H1 (cell line): ENCODE measurements around the gene CCDC152. TPM values are rescaled to one million over a fixed set of nuclear protein-coding genes. Genes with fewer than 3 reads are reported as not detected.

Experiments used
- CTCF ChIA-PET: fragments of 300-600 bp; sonication (Branson Sonifier 250); formaldehyde crosslinking; loops from one replicate; lab custom pipeline; 2021; ENCODE audit not compliant: partially characterized antibody; lab: Charles Lee
- POLR2A ChIA-PET: fragments of 300-600 bp; sonication (Branson Sonifier 250); formaldehyde crosslinking; loops from one replicate; lab custom pipeline; 2021; ENCODE audit warnings: inconsistent platforms; ENCODE audit not compliant: partially characterized antibody; lab: Charles Lee
- DNase-seq, 2 experiments: peaks; one replicate each; pipeline versions ENCODE4 v3.0.0 to v3.0.0-alpha.2; 2010 to 2022; ENCODE audit warnings: low spot score in 2 of 2, low read depth in 1 of 2, mixed read lengths in 1 of 2
- FAIRE-seq: peaks from 2 replicates; lab custom pipeline; 2011; peaks lifted over from hg19 to GRCh38; lab: Jason Lieb, UNC
- H2AFZ ChIP-seq: 2 replicates; pipeline ENCODE4 v1.8.1; 2012; ENCODE audit warnings: low read length, inconsistent platforms
- H2AK5ac ChIP-seq: 2 replicates; pipeline ENCODE4 v1.6.1; 2013; ENCODE audit warnings: low read depth, low read length
- H2BK120ac ChIP-seq: replicated peaks from 2 replicates; pipeline ENCODE3; 2013; ENCODE audit warnings: low read depth, low read length, inconsistent platforms
- H2BK12ac ChIP-seq: 2 replicates; pipeline ENCODE4 v1.6.1; 2013; ENCODE audit warnings: low read depth, low read length
- H2BK15ac ChIP-seq: 2 replicates; pipeline ENCODE4 v1.6.1; 2013; ENCODE audit warnings: low read length
- H2BK20ac ChIP-seq: 2 replicates; pipeline ENCODE4 v1.6.1; 2013; ENCODE audit warnings: low read length
- H2BK5ac ChIP-seq: 2 replicates; pipeline ENCODE4 v1.6.1; 2013; ENCODE audit warnings: low read depth, low read length
- H3K14ac ChIP-seq: 2 replicates; pipeline ENCODE4 v1.6.1; 2013; ENCODE audit warnings: inconsistent platforms; ENCODE audit not compliant: insufficient read length
- H3K18ac ChIP-seq: 2 replicates; pipeline ENCODE4 v1.6.1; 2013; ENCODE audit warnings: low read length; ENCODE audit errors: extremely low read depth
- H3K23ac ChIP-seq: 2 replicates; pipeline ENCODE4 v1.6.1; 2013; ENCODE audit warnings: inconsistent platforms; ENCODE audit not compliant: insufficient read length
- H3K23me2 ChIP-seq: 2 replicates; pipeline ENCODE4 v1.6.1; 2013; ENCODE audit warnings: low read depth, low read length
- H3K27ac ChIP-seq: 2 replicates; pipeline ENCODE4 v1.6.1; 2011; ENCODE audit warnings: low read depth, low read length, inconsistent platforms
- H3K27me3 ChIP-seq, 4 experiments: replicated peaks in 1 of 4; 1 replicate in 1 of 4; 2 replicates in 3 of 4; pipeline versions ENCODE4 v1.6.1 to v1.8.1; 2011 to 2013; ENCODE audit warnings: low read length in 3 of 4, mild to moderate bottlenecking in 3 of 4, inconsistent platforms in 2 of 4, mixed read lengths in 2 of 4, moderate library complexity in 1 of 4; ENCODE audit not compliant: control insufficient read depth in 3 of 4, insufficient read depth in 3 of 4; ENCODE audit errors: extremely low read depth in 1 of 4
- H3K36me3 ChIP-seq, 4 experiments: 2 replicates each; pipeline versions ENCODE4 v1.6.1 to v1.8.1; 2011 to 2013; ENCODE audit warnings: mild to moderate bottlenecking in 4 of 4, low read length in 3 of 4, moderate library complexity in 2 of 4, control low read depth in 1 of 4, inconsistent platforms in 1 of 4; ENCODE audit not compliant: insufficient read depth in 4 of 4, control insufficient read depth in 2 of 4
- H3K4ac ChIP-seq: replicated peaks from 2 replicates; pipeline ENCODE3; 2013; ENCODE audit warnings: low read length, low read depth, mixed read lengths, inconsistent platforms; ENCODE audit not compliant: insufficient read length
- H3K4me1 ChIP-seq, 4 experiments: replicated peaks in 1 of 4; 1 replicate in 1 of 4; 2 replicates in 3 of 4; pipeline versions ENCODE4 v1.6.1 to v1.8.1; 2011 to 2013; ENCODE audit warnings: low read length in 3 of 4, inconsistent platforms in 2 of 4, mixed read lengths in 1 of 4; ENCODE audit not compliant: insufficient read depth in 4 of 4, control insufficient read depth in 3 of 4
- H3K4me2 ChIP-seq, 2 experiments: 2 replicates each; pipeline versions ENCODE4 v1.6.1 to v1.8.1; 2011 to 2013; ENCODE audit warnings: low read depth in 2 of 2, low read length in 2 of 2, control low read depth in 1 of 2, inconsistent platforms in 1 of 2, mild to moderate bottlenecking in 1 of 2; ENCODE audit not compliant: insufficient read depth in 1 of 2
- H3K4me3 ChIP-seq, 4 experiments: fragments of 200-600, 300-600 bp in 1 of 4; sonication (generic), shearing (Covaris generic), sonication (Bioruptor Twin) in 1 of 4; 2 replicates each; pipeline versions ENCODE4 v1.5.1 to v1.8.1; 2011 to 2016; ENCODE audit warnings: low read length in 4 of 4, low read depth in 3 of 4, control low read depth in 2 of 4, inconsistent platforms in 2 of 4, mild to moderate bottlenecking in 2 of 4, mixed read lengths in 1 of 4, moderate library complexity in 1 of 4; ENCODE audit not compliant: insufficient read depth in 2 of 4; ENCODE audit errors: extremely low read depth in 1 of 4
- H3K56ac ChIP-seq: replicated peaks from 2 replicates; pipeline ENCODE3; 2013; ENCODE audit warnings: low read depth, mild to moderate bottlenecking, mixed read lengths, low read length, inconsistent platforms; ENCODE audit not compliant: insufficient read length
- H3K79me1 ChIP-seq: 2 replicates; pipeline ENCODE4 v1.6.1; 2013; ENCODE audit warnings: low read depth, low read length, control low read depth
- H3K79me2 ChIP-seq, 2 experiments: 2 replicates each; pipeline versions ENCODE4 v1.6.1 to v1.8.1; 2012 to 2013; ENCODE audit warnings: low read length in 2 of 2, mild to moderate bottlenecking in 2 of 2, inconsistent platforms in 1 of 2; ENCODE audit not compliant: insufficient read depth in 2 of 2, control insufficient read depth in 1 of 2
- H3K9ac ChIP-seq, 4 experiments: replicated peaks in 1 of 4; 1 replicate in 1 of 4; 2 replicates in 3 of 4; pipeline versions ENCODE4 v1.6.1 to v1.8.1; 2011 to 2013; ENCODE audit warnings: low read depth in 3 of 4, low read length in 3 of 4, control low read depth in 2 of 4, mild to moderate bottlenecking in 2 of 4, moderate library complexity in 2 of 4, inconsistent platforms in 1 of 4; ENCODE audit errors: extremely low read depth in 1 of 4
- H3K9me3 ChIP-seq, 2 experiments: 2 replicates each; pipeline versions ENCODE4 v1.6.1 to v1.8.1; 2012 to 2013; ENCODE audit warnings: mild to moderate bottlenecking in 2 of 2, moderate library complexity in 2 of 2, control low read depth in 1 of 2, inconsistent platforms in 1 of 2, low read depth in 1 of 2, low read length in 1 of 2, mixed read lengths in 1 of 2; ENCODE audit not compliant: insufficient read depth in 2 of 2
- H4K20me1 ChIP-seq, 2 experiments: replicated peaks in 1 of 2; 2 replicates each; pipeline versions ENCODE3 to v1.8.1; 2011 to 2013; ENCODE audit warnings: inconsistent platforms in 2 of 2, low read length in 2 of 2, mild to moderate bottlenecking in 1 of 2; ENCODE audit not compliant: insufficient read depth in 2 of 2, control insufficient read depth in 1 of 2
- H4K5ac ChIP-seq: 2 replicates; pipeline ENCODE4 v1.6.1; 2013; ENCODE audit warnings: low read length, low read depth, mixed read lengths, inconsistent platforms; ENCODE audit not compliant: insufficient read length
- H4K8ac ChIP-seq: 2 replicates; pipeline ENCODE4 v1.8.0; 2013; ENCODE audit warnings: mild to moderate bottlenecking, moderate library complexity, low read length, inconsistent platforms; ENCODE audit not compliant: insufficient read depth; ENCODE audit errors: extremely low read depth
- H4K91ac ChIP-seq: replicated peaks from 2 replicates; pipeline ENCODE3; 2013; ENCODE audit warnings: low read length, mixed read lengths, inconsistent platforms; ENCODE audit not compliant: insufficient read length
- BACH1 ChIP-seq: IDR thresholded peaks from 2 replicates; pipeline ENCODE4 v1.6.1; 2012; ENCODE audit warnings: low read length, improper control_type of control experiment
- EGR1 ChIP-seq: IDR thresholded peaks from 2 replicates; pipeline ENCODE4 v1.6.1; 2011; ENCODE audit warnings: low read depth, low read length, borderline replicate concordance
- EZH2 ChIP-seq: fragments of 200-600 bp; sonication (generic); IDR thresholded peaks from 2 replicates; pipeline ENCODE4 v1.7.1; 2012; ENCODE audit warnings: low read depth, mild to moderate bottlenecking, moderate library complexity, low read length, inconsistent platforms; ENCODE audit not compliant: severe bottlenecking
- GTF2F1 ChIP-seq: IDR thresholded peaks from 2 replicates; pipeline ENCODE4 v1.6.1; 2012; ENCODE audit warnings: low read depth, low read length, improper control_type of control experiment, borderline replicate concordance
- MAFK ChIP-seq: IDR thresholded peaks from 2 replicates; pipeline ENCODE4 v1.6.1; 2012; ENCODE audit warnings: low read depth, mild to moderate bottlenecking, improper control_type of control experiment, low read length
- RBBP5 ChIP-seq: IDR thresholded peaks from 2 replicates; pipeline ENCODE4 v1.7.1; 2012; ENCODE audit warnings: low read depth, mild to moderate bottlenecking, inconsistent platforms, low read length, moderate library complexity, borderline replicate concordance
- RXRA ChIP-seq: IDR thresholded peaks from 2 replicates; pipeline ENCODE4 v1.6.1; 2011; ENCODE audit warnings: low read depth, mild to moderate bottlenecking, low read length, moderate library complexity; ENCODE audit not compliant: insufficient read depth
- SIN3A ChIP-seq, 2 experiments: IDR thresholded peaks in 1 of 2; conservative IDR thresholded peaks in 1 of 2; 2 replicates each; pipeline ENCODE4 v1.6.1; 2011 to 2012; ENCODE audit warnings: low read length in 2 of 2, improper control_type of control experiment in 1 of 2, low read depth in 1 of 2, mild to moderate bottlenecking in 1 of 2
- SIX5 ChIP-seq: IDR thresholded peaks from 2 replicates; pipeline ENCODE4 v1.6.1; 2011; ENCODE audit warnings: mild to moderate bottlenecking, low read depth, low read length
- SUZ12 ChIP-seq: fragments of 200-600 bp; sonication (generic); IDR thresholded peaks from 2 replicates; pipeline ENCODE4 v1.6.1; 2012; ENCODE audit warnings: mild to moderate bottlenecking, inconsistent platforms, low read length, moderate library complexity, mixed read lengths
- YY1 ChIP-seq: IDR thresholded peaks from 2 replicates; pipeline ENCODE4 v1.6.1; 2011; ENCODE audit warnings: low read depth, mild to moderate bottlenecking, low read length
- ZNF274 ChIP-seq: IDR thresholded peaks from 2 replicates; pipeline ENCODE4 v1.7.0; 2012; ENCODE audit warnings: low read length, borderline replicate concordance; ENCODE audit errors: extremely low read depth
- WGBS, 2 experiments: shearing (Covaris generic) in 1 of 2; methylation state at CpG; one replicate each; pipeline versions ENCODE4 v1.1.6 to v1.1.7; 2013 to 2015; ENCODE audit warnings: low lambda C conversion rate in 2 of 2, mixed read lengths in 2 of 2, inconsistent platforms in 1 of 2, low coverage in 1 of 2, missing lambda C conversion rate in 1 of 2; ENCODE audit not compliant: insufficient replicate concordance in 2 of 2, insufficient coverage in 1 of 2, insufficient read length in 1 of 2; ENCODE audit errors: extremely low coverage in 1 of 2, missing lambda C conversion rate in 1 of 2; 5-methylcytosine and 5-hydroxymethylcytosine counted together
- polyA plus RNA-seq, 7 experiments: library from polyadenylated mRNA; depleted of rRNA in 3 of 7; stranded (reverse) in 5 of 7; unstranded in 2 of 7; fragments of >200 nt in 5 of 7; fragments of 200-250 nt in 2 of 7; gene quantifications; 1 replicate in 5 of 7; 2 replicates in 1 of 7; 4 replicates in 1 of 7; pipeline versions ENCODE4 v1.2.1 to v1.2.3, GENCODE V29; 2011 to 2013; ENCODE audit warnings: missing spikeins in 2 of 7, mixed read lengths in 2 of 7
- total RNA-seq: library from RNA; stranded (reverse); fragmentation: NEBNext Ultra II Directional; extraction: Animal tissue kit (Norgen Biotek cat#: 25700); gene quantifications from 2 replicates; pipeline ENCODE4 v1.2.1, GENCODE V29; 2021

CCDC152 gene
- total and polyA plus RNA-seq, 2 of the 8 experiments (the other 6 are each of a cell fraction or from before 2014, with no cell fraction given), result 2.6 to 9.5 TPM

DNA sequence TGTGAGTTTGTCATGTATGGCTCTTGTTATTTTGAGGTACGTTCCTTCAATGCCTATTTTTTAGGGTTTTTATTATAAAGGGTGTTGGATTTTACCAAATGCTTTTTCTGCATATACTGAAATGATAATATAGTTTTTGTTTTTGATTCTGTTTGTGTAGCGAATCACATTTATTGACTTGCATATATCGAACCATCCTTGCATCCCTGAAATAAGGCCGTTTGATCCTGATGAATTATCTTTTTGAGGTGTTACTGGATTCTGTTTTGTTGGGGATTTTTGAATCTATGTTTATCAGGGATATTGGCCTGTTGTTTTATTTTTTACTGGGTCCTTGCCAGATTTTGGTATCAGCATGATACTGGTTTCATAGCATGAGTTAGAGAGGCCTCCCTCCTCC lies 29.1 kb downstream of the CCDC152 start:
- H4K8ac ChIP-seq, result no peak overlapping the region
- peak; percentile 19 for FAIRE-seq
- H2BK12ac ChIP-seq, result no peak overlapping the region
- no peaks in the 10 kb centered on the region for H3K36me3 ChIP-seq
- H2BK15ac ChIP-seq, result no peak overlapping the region
- no peak for DNase-seq
- H3K14ac ChIP-seq, result no peak overlapping the region
- ChIA-PET CTCF (interaction anchor here (0.7 kb wide), 1 partner anchor 130 kb away, joined by 3 read pairs; no protein-coding TSS in a partner anchor), POLR2A (no interaction called here)
- no peaks in the 10 kb centered on the region for H3K79me1 ChIP-seq
- no peak overlapping the region for H3K23ac ChIP-seq
- no peak overlapping the region for H2BK120ac ChIP-seq
- no peaks in the 10 kb centered on the region for H3K23me2 ChIP-seq
- no peak overlapping the region for H2BK20ac ChIP-seq
- no peak overlapping the region for H3K18ac ChIP-seq
- H3K4me3 ChIP-seq, result no peak overlapping the region
- H2AK5ac ChIP-seq, result no peak overlapping the region
- H4K20me1 ChIP-seq, result no peaks in the 10 kb centered on the region
- H3K4ac ChIP-seq, result no peak overlapping the region
- H3K4me1 ChIP-seq, result no peaks in the 10 kb centered on the region
- no peak overlapping the region for H3K9ac ChIP-seq
- H4K5ac ChIP-seq, result no peak overlapping the region
- no peaks in the 10 kb centered on the region; a peak in 1 of 4 replicates for H3K79me2 ChIP-seq
- WGBS, 2 experiments, result 98% methylated on average over 4 of the region's 4 CpGs; no CpG with 5 or more reads in 1 of the 2 experiments
- TF ChIP-seq SUZ12 (no peak), EGR1 (no peak), RBBP5 (no peak), SIX5 (no peak), MAFK (no peak), BACH1 (no peak), ZNF274 (no peak), GTF2F1 (no peak), EZH2 (no peak), YY1 (no peak), SIN3A (conservative IDR thresholded peaks at IDR 0.05 in 1 of 2, IDR thresholded peaks at IDR 0.05 in 1 of 2; ENCODE audit: low read depth in 1 of 2, low read length in 2 of 2) (no peak), RXRA (no peak)
- no peak overlapping the region for H4K91ac ChIP-seq
- no peak overlapping the region for H3K56ac ChIP-seq
- H3K4me2 ChIP-seq, result no peak overlapping the region
- no peak overlapping the region for H2AFZ ChIP-seq
- H3K9me3 ChIP-seq, result no peaks in the 10 kb centered on the region
- no peaks in the 10 kb centered on the region for H3K27me3 ChIP-seq
- no peak overlapping the region for H2BK5ac ChIP-seq
- H3K27ac ChIP-seq, result no peak overlapping the region
